ENCODE data around the gene NCBP3.
"Not testable (repeated sequence)": the region's sequence is repeated elsewhere in the genome, so short reads cannot be mapped to it uniquely, and the experiment has no call there.

The NCBP3 gene

DNA sequence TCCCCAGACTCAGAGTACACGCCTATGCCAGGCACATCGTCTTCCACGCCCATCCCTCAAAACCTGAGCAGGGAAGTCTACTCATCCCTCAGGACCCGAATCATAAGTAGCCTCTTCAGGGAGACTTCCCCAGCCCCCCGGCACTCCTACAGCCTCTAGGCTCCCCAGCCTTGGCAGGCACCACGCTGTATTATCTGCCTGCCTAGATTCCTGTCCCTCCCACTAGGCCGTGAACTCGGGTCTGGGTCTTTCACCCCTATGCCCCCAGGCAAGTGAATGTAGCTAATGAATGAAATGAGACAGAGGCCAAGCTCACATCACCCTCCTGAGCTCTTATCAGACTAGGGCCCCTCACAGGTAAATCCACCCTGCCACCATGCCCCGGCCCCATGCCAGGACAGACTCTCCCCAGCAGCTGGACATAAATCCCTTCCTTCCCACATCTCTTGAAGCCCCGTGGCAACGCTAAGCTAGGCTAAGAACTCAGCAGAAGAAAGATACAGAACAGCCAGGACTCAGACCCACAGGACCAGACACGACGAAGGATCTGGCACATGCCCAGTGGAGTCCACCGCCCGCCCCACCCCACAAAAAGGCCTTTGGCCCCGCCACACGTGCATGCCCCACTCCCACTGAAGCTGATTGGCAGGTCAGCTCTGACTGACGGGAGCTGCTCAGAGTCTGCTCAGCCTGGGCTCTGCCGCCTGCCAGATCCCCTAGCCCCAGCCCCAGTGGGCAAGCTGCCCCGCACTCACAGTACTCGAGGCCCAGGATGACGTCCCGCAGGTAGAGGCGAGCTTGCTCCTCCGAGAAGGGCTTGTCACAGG, 33.8 kb upstream of the NCBP3 start:
- DNase-seq (ENCODE audit: low spot score): no peak

GRCh38 chr17:3879186-3879585, 33.1 kb upstream of the NCBP3 start:
- no peak for DNase-seq (ENCODE audit: low spot score)

DNA sequence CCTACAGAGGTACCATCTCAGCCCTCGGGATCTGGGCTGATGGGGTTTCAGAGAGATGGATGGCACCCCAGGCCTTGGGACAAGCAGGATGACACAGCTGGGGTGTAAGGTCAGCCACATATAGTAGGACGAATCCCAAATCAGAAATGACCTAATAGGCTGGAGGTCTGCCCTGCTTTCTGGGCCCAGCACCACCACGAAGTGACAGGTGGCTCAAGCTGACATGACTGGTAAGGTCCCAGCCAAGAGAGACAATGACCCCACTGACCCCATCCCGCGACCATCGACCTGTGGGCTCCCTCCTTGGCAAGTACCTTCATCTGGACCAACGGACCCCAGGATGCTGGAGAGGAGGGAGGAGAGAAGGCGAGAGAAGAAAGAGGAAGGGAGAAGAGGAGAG, 31.2 kb upstream of the NCBP3 start:
- DNase-seq (ENCODE audit: low spot score): no peak

DNA sequence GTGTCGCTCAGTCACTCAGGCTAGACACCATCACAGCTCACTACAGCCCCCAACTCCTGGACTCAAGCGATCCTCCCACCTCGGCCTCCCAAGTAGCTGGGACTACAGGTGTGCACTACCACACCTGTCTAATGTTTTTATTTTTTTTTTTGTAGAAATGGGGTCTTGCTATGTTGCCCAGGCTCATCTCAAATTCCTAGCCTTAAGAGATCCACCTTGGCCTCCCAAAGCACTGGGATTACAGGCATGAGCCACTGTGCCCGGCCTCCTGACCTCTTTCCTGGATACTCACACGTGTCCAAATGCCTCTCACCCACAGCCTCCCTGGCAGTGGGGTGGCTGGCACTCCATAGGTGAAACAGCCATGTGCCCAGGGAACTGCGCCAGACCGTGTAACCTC, 29.3 kb upstream of the NCBP3 start:
- no peak for DNase-seq (ENCODE audit: low spot score)

DNA sequence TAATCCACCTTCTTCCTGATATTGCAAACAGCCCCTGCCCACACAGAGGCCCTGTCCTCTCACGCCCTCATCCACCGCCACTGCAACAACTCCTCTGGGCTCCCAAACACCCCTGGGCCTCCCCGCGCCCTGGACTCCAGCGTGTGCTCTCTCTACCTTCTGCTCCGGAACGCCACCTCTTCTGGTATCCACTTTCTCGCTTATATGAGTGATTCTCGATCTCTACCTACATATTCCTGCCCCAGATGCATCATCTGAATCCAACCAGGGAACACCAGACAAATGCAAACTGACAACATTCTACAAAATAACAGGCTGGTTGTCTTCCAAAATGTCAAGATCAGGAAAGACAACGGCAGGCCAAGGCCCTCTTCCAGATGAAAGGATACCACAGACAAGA, 27.8 kb upstream of the NCBP3 start:
- no peak for DNase-seq (ENCODE audit: low spot score)

DNA sequence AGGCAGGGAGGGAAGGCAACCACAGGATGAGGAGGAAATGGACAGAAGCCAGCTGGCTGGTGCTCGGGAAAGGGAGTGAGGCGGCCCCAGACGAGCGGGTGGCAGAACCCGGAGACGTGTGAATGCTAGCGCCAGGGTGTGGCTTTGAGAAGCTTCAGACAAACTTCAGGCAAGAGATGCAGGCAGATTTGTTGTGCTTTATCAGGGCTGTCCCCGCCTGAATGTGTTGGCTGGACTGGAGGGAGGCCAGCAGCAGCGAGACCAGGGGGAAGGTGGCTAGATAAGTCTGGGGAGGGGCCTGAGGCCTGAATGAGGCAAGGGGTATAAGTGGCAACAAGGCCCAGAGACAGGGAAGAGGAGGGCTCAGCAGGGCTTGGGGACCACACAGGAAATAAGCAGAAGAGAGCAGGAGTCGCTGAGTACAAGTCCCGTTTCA, 24.8 kb upstream of the NCBP3 start:
- DNase-seq (ENCODE audit: low spot score): no peak

GRCh38 chr17:3867606-3868005, 21.6 kb upstream of the NCBP3 start:
- DNase-seq (ENCODE audit: low spot score): no peak

- no peak for DNase-seq (ENCODE audit: low spot score)
Observed at GRCh38 chr17:3867106-3867505, 21.1 kb upstream of the NCBP3 start.

DNA sequence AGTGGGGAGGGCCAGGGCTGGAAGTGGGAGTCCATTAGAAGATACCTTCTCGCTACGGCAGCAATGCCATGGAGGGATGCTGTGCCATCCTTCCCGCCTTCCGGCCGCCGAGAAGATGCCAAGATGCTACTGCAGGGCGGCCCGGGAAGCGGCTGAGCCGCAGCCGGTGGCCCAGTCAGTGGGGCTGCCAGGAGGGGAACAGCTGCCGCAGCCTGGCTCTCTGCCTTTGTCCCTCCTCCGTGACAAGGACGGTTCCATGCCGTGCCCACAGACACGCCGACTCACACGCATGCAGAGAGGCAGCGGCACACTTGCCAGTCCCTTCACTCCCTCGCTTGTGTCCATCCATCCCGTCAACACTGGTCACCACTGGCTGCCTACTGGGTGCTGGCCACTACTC, 20.2 kb upstream of the NCBP3 start:
- DNase-seq (ENCODE audit: low spot score): no peak

- DNase-seq (ENCODE audit: low spot score): no peak
Observed at GRCh38 chr17:3865176-3865575, 19.1 kb upstream of the NCBP3 start.

DNA sequence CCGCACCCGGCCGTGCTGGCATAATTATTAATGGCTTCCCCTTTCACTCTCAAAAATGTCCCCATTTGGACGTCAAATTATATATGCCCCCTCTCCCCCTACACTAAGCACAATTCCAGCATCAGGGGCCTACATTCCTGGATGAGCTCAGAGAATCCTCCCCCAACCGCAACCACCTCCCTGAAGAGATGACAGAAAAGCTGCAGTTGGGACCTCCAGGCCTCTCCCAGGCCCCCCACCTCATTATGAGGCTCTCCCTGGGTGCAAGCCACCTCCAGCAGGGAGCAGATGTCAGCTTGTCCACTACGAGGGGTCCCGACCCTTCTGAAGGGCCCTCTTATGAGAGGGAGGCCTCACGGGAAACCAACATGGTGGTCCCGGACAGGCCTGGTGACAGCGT, 18.5 kb upstream of the NCBP3 start:
- no peak for DNase-seq (ENCODE audit: low spot score)

DNA sequence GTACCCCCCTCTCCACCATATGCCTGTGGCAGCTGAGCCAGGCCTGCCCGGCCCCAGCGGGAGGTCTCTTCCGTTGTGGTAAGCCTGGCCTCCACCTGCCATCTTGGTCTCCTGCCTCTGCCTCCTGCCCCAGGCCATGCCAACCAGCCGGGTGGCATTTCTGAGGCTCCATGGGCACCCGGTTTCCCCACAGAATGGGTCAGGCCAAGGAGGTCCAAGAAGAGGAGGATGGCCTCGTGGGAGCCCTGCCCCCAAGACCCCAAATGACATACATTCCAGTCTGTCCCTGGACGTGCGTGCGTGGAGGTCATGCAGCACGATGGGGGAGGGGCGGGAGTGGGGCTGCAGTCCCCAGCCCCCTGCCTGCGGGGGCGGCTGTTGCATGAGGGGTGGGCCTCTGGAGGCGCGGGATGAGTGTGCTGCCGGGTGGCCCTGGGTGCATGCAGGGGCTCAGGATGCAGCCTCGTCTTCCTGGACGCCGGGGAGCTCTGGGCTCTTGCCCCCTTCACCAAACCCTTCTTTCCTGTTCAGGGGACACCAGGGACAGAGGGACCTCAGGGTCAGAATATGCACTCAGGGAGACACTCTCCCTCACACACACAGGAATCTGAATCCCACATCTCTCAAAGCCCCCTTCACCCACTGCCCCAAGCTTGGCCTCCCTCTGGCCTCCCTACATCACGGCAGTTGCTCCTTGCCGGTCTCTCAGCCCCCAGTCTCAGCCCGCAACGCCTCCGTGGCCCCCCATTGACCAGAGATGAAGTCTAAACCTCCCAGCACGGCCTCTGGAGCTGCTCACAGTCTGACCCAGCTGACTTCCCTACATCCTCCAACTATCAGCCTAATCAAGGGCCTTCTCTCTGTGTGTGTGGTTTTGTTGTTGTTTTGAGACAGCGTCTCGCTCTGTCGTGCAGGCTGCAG, 16.0 kb upstream of the NCBP3 start:
- DNase-seq (ENCODE audit: low spot score): no peak

- DNase-seq (ENCODE audit: low spot score): no peak
Observed at GRCh38 chr17:3860939-3861700, 15.1 kb upstream of the NCBP3 start.

- DNase-seq (ENCODE audit: low spot score): no peak
Observed at GRCh38 chr17:3859940-3860339, 13.9 kb upstream of the NCBP3 start.

DNA sequence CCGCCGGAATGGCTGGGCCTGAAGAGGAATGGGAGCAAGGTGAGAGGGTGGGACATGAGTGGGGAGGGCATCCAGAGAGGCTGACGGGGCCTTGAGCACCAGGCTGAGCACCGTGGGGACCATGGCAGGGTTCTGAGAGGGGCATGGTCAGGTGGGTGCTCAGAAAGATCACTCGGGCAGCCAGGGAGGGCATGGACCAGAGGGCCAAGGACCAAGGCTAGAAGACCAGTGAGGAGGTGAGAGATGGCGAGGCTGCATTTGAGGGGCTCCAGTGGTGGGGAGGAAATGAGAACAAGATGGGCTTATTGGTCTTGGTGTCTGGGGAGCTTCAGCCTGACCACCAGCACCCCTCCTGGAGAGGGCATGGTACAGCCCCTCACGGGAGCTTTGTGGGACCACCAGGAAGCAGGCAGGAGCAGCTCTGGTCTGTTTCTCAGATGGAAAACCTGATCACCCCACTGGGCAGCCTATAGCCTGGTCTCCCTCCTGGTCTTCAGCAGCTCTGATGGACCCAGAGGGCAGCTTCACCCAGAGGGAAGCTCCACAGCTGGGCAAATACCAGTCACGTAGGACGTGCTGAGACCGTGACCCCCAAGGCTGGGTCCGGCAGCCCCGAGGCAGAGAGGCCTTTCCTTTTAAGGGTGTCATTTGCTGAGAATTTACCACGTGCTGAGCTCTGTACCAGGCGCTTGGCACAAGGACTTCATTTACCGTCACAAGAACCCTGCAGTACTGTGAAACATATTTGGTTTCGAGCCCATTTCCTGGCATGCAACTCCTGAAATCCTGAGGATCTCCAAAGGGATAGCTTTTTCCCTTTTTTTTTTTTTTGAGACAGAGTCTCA, 11.4 kb upstream of the NCBP3 start:
- no peak for DNase-seq (ENCODE audit: low spot score)

DNA sequence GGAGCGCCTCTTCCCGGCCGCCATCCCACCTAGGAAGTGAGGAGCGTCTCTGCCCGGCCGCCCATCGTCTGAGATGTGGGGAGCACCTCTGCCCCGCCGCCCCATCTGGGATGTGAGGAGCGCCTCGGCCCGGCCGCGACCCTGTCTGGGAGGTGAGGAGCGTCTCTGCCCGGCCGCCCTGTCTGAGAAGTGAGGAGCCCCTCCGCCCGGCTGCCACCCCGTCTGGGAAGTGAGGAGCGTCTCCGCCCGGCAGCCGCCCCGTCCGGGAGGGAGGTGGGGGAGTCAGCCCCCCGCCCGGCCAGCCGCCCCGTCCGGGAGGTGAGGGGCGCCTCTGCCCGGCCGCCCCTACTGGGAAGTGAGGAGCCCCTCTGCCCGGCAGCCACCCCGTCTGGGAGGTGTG, 8.2 kb upstream of the NCBP3 start:
- DNase-seq (ENCODE audit: low spot score): not testable (repeated sequence)

GRCh38 chr17:3852561-3852960, 6.5 kb upstream of the NCBP3 start:
- no peak for DNase-seq (ENCODE audit: low spot score)

DNA sequence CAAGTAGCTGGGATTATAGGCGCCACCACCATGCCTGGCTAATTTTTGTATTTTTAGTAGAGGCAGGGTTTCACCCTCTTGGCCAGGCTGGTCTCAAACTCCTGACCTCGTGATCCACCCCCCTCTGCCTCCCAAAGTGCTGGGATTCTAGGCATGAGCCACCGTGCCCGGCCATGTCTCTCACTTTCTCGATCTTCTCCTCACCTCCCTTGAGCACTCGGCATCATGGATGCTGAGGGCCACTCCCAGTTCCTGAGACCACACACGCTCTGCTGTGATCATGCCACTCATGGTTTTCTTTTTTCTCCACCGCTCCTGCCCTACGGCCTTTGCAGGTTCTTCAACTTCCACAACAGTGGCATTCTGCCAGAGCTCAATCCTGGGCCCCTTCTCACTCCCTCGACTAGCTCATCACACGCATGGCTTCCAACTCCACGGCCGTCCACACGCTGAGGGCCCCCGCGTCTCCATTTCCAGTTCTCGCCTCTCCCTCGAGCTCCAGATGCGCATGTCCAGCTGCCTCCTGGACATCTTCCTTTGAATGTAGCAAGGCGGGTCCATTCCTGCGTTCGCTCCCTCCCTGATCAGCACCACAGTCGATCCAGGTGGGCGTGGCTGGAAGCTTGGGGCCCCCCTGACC, 5.5 kb upstream of the NCBP3 start:
- no peak for DNase-seq (ENCODE audit: low spot score)

DNA sequence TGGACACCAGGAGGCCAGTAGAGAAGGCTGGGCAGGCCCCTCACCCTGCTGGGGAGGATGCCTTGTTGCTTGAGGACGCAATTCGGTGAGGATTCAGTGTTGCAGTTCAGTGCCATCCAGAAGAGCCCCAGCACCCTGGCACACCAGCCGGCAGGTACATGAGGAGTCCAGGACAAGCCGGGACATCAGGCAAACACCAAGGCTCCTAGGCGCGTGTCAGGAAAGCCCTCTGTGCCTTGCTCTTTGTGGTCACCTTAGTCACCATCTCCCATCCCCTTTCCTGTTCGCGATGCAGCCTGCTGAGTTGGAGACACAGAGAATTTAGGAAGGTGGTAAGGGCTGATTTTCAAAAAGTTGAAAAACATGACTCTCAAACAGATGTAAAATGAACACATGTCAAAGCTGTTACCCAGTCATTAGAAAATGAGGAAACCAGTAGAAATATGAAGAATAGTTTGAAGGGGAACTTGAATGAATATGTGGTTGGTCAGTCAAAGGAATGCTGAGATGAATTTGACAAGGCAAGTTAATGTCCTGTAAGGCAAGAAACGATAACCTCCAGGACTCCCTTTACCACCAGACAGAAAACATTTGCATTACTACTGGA, 2.3 kb upstream of the NCBP3 start:
- no peak for DNase-seq (ENCODE audit: low spot score)

- DNase-seq (ENCODE audit: low spot score): no peak
Observed at GRCh38 chr17:3847165-3847670, 1.2 kb upstream of the NCBP3 start.

Measured in COLO829 (cell line).